WTC11 (cell line): ENCODE measurements around the gene IL5RA. TPM values are rescaled to one million over a fixed set of nuclear protein-coding genes. Genes with fewer than 3 reads are reported as not detected.

Source experiments
- ATAC-seq: fragments of 200-7000 bp; cut with Tn5 transposase; 2 replicates; pipeline ENCODE4 v1.10.0; 2021; ENCODE audit warnings: mild to moderate bottlenecking, moderate library complexity
- CTCF ChIA-PET: fragments of 300-600 bp; sonication (Branson Sonifier 250); formaldehyde crosslinking; loops from one replicate; lab custom pipeline; 2021; ENCODE audit warnings: antibody characterized with exemption; lab: Charles Lee
- POLR2A ChIA-PET: fragments of 350-600 bp; sonication (Branson Sonifier 250); formaldehyde crosslinking; loops from one replicate; lab custom pipeline; 2021; ENCODE audit warnings: antibody characterized with exemption; lab: Charles Lee
- DNase-seq: peaks from one replicate; pipeline ENCODE4 v3.0.0; 2021; ENCODE audit warnings: low spot score
- H3K27ac Mint-ChIP-seq: 2 replicates; pipeline ENCODE4 v1.8.0; 2021; ENCODE audit warnings: mixed read lengths
- H3K27me3 Mint-ChIP-seq: 2 replicates; pipeline ENCODE4 v1.8.0; 2021; ENCODE audit warnings: low read depth, mild to moderate bottlenecking, moderate library complexity, mixed read lengths
- H3K36me3 Mint-ChIP-seq: 2 replicates; pipeline ENCODE4 v1.8.0; 2021; ENCODE audit warnings: mixed read lengths
- H3K4me1 Mint-ChIP-seq: 2 replicates; pipeline ENCODE4 v1.8.0; 2022; ENCODE audit warnings: mixed read lengths
- H3K4me3 Mint-ChIP-seq: 2 replicates; pipeline ENCODE4 v1.8.0; 2021; ENCODE audit warnings: mild to moderate bottlenecking, moderate library complexity, mixed read lengths
- H3K9me3 Mint-ChIP-seq: 2 replicates; pipeline ENCODE4 v1.8.0; 2021; ENCODE audit warnings: mixed read lengths
- CTCF ChIP-seq: fragments of 200-600 bp; IDR thresholded peaks from 2 replicates; pipeline ENCODE4 v1.8.0; 2022; ENCODE audit warnings: antibody characterized with exemption
- E2F1 ChIP-seq: sonication (generic); formaldehyde crosslinking; IDR thresholded peaks from 2 replicates; pipeline ENCODE4 v1.8.0; 2022; ENCODE audit warnings: mild to moderate bottlenecking, missing genetic modification reagents
- E2F5 ChIP-seq: sonication (generic); formaldehyde crosslinking; IDR thresholded peaks from 2 replicates; pipeline ENCODE4 v1.8.1; 2022; ENCODE audit warnings: mild to moderate bottlenecking, moderate library complexity, missing genetic modification reagents
- ELF4 ChIP-seq: sonication (generic); formaldehyde crosslinking; IDR thresholded peaks from 2 replicates; pipeline ENCODE4 v1.8.1; 2022; ENCODE audit warnings: low read depth, mild to moderate bottlenecking, moderate library complexity, missing genetic modification reagents
- FOXK1 ChIP-seq: sonication (generic); formaldehyde crosslinking; IDR thresholded peaks from 2 replicates; pipeline ENCODE4 v1.8.0; 2022; ENCODE audit warnings: mild to moderate bottlenecking, moderate library complexity, missing genetic modification reagents
- FOXP1 ChIP-seq: sonication (generic); formaldehyde crosslinking; IDR thresholded peaks from 2 replicates; pipeline ENCODE4 v1.8.0; 2022; ENCODE audit warnings: missing genetic modification reagents, mild to moderate bottlenecking, moderate library complexity, borderline replicate concordance
- GABPB1 ChIP-seq: sonication (generic); formaldehyde crosslinking; IDR thresholded peaks from 2 replicates; pipeline ENCODE4 v1.8.1; 2023; ENCODE audit warnings: mild to moderate bottlenecking, missing genetic modification reagents
- JAZF1 ChIP-seq: fragments of 250-450 bp; sonication (Bioruptor Pico); IDR thresholded peaks from 2 replicates; pipeline ENCODE4 v1.9.0; 2021; ENCODE audit warnings: moderate library complexity, mild to moderate bottlenecking, inconsistent platforms
- NR2C2 ChIP-seq: sonication (generic); formaldehyde crosslinking; IDR thresholded peaks from 2 replicates; pipeline ENCODE4 v1.8.0; 2022; ENCODE audit warnings: mild to moderate bottlenecking, missing genetic modification reagents
- PREB ChIP-seq: sonication (generic); formaldehyde crosslinking; IDR thresholded peaks from 2 replicates; pipeline ENCODE4 v1.8.1; 2022; ENCODE audit warnings: mild to moderate bottlenecking, missing genetic modification reagents, moderate library complexity, borderline replicate concordance
- TEAD4 ChIP-seq: sonication (generic); formaldehyde crosslinking; IDR thresholded peaks from 2 replicates; pipeline ENCODE4 v1.8.0; 2022; ENCODE audit warnings: mild to moderate bottlenecking, missing genetic modification reagents
- TP53 ChIP-seq: sonication (generic); formaldehyde crosslinking; IDR thresholded peaks from 2 replicates; pipeline ENCODE4 v1.8.1; 2023; ENCODE audit warnings: mild to moderate bottlenecking, missing genetic modification reagents
- ZNF138 ChIP-seq: sonication (generic); formaldehyde crosslinking; conservative IDR thresholded peaks from 2 replicates; pipeline ENCODE4 v1.8.1; 2022; ENCODE audit warnings: mild to moderate bottlenecking, moderate library complexity, missing genetic modification reagents
- ZNF219 ChIP-seq: sonication (generic); formaldehyde crosslinking; IDR thresholded peaks from 2 replicates; pipeline ENCODE4 v1.8.0; 2023; ENCODE audit warnings: missing genetic modification reagents, mild to moderate bottlenecking, borderline replicate concordance
- ZNF281 ChIP-seq: sonication (generic); formaldehyde crosslinking; IDR thresholded peaks from 2 replicates; pipeline ENCODE4 v1.8.0; 2023; ENCODE audit warnings: mild to moderate bottlenecking, missing genetic modification reagents
- ZNF317 ChIP-seq: sonication (generic); formaldehyde crosslinking; IDR thresholded peaks from 2 replicates; pipeline ENCODE4 v1.8.1; 2023; ENCODE audit warnings: low read depth, mild to moderate bottlenecking, moderate library complexity, missing genetic modification reagents, borderline replicate concordance
- ZNF532 ChIP-seq: fragments of 250-450 bp; sonication (Bioruptor Pico); IDR thresholded peaks from 2 replicates; pipeline ENCODE4 v1.9.0; 2021; ENCODE audit warnings: mild to moderate bottlenecking, borderline replicate concordance
- total RNA-seq: library from RNA; stranded (reverse); gene quantifications from 3 replicates; pipeline ENCODE4 v1.2.3, GENCODE V29; 2021

Gene IL5RA
- total RNA-seq, 1 experiment from 2014 or later, result not detected

- no peak for TF ChIP-seq ZNF281
Observed at GRCh38 chr3:3151513-3151912, 41.3 kb upstream of the IL5RA start (continued).

- ATAC-seq, result no peak
- DNase-seq, result no peak
- no peak overlapping the region for H3K4me3 Mint-ChIP-seq
- ChIA-PET CTCF (no interaction called here), POLR2A (no interaction called here)
- no peak overlapping the region for H3K27ac Mint-ChIP-seq
- TF ChIP-seq TP53 (CRISPR knock-in tag) (no peak), GABPB1 (no peak), TEAD4 (CRISPR knock-in tag) (no peak), ZNF219 (CRISPR knock-in tag) (no peak), E2F5 (CRISPR knock-in tag) (no peak), JAZF1 (no peak), ZNF532 (no peak), FOXK1 (CRISPR knock-in tag) (no peak), ZNF317 (CRISPR knock-in tag) (no peak), CTCF (no peak), NR2C2 (no peak), E2F1 (CRISPR knock-in tag) (no peak), FOXP1 (no peak), ZNF138 (no peak), ELF4 (CRISPR knock-in tag) (no peak), PREB (CRISPR knock-in tag) (no peak)
- H3K27me3 Mint-ChIP-seq, result no peaks in the 10 kb centered on the region
- H3K9me3 Mint-ChIP-seq, result 0 out of 2 replicates have a peak, but pooled peaks cover 4% of the 10 kb centered on the region
- H3K36me3 Mint-ChIP-seq, result peaks cover 61% of the 10 kb centered on the region
- no peaks in the 10 kb centered on the region for H3K4me1 Mint-ChIP-seq
Observed at GRCh38 chr3:3149560-3149959, 39.4 kb upstream of the IL5RA start.
